ENCODE measurements around the gene RFESD.

RFESD gene

GRCh38 chr5:95646569-95647431, at the start of gene RFESD:
RFESD (plus strand) TSS chr5:95646777; CDS start chr5:95652272, 5,495 bp downstream.
- in situ Hi-C loops (cut with HindIII; ENCODE audit: low pct_ligation_motif_present, low pct_unique_long_range_greater_than_20kb, low sequenced_read_pairs) = no loop called here

GRCh38 chr5:95599252-95599651, 47.3 kb upstream of the RFESD start:
- DNase-seq = no peak
- in situ Hi-C loops (cut with HindIII; ENCODE audit: low pct_ligation_motif_present, low pct_unique_long_range_greater_than_20kb, low sequenced_read_pairs) = no loop called here

More at GRCh38 chr5:95646569-95647431, at the start of gene RFESD:
- peak; percentile 96 for DNase-seq

GRCh38 chr5:95600557-95600956, 46.0 kb upstream of the RFESD start:
- DNase-seq = no peak
- in situ Hi-C loops (cut with HindIII; ENCODE audit: low pct_ligation_motif_present, low pct_unique_long_range_greater_than_20kb, low sequenced_read_pairs) = no loop called here

DNA sequence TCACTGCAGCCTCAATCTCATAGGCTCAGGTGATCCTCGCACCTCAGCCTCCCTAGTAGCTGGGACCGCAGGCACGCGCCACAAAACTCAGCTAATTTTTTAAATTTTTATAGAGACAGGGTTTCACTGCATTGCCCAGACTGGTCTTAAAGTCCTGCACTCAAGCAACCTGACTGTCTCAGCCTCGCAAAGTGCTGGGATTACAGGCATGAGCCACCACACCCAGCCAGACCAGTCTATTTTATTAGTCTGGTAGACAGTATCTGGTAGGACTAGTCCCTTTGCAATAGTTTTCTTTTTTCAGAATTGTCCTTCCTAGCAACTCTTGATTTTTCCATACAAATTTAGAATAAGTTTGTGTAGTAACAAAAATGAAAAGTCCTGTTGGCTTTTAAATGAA, 40.8 kb upstream of the RFESD start:
- in situ Hi-C loops (cut with HindIII; ENCODE audit: low pct_ligation_motif_present, low pct_unique_long_range_greater_than_20kb, low sequenced_read_pairs) = no loop called here
- no peak for DNase-seq

- in situ Hi-C loops (cut with HindIII; ENCODE audit: low pct_ligation_motif_present, low pct_unique_long_range_greater_than_20kb, low sequenced_read_pairs) = no loop called here
- DNase-seq = no peak
Observed at GRCh38 chr5:95606419-95606818, 40.2 kb upstream of the RFESD start.

DNA sequence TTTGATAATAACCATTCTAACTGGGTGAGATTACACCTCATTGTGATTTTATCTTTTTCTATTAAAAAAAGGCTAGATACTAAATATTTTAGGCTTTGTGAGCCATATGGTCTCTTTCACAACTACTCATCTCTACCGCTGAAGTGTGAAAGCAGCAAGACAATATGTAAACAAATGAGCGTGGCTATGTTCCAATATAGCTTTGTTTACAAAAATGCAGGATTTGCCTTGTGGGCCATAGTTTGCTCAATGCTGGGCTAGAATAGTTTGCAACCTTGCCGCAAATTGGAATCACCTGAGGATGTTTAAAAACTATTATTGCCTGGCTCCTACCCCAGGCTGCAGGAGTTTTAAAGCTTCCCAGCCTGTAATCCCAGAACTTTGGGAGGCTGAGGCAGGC, 36.9 kb upstream of the RFESD start:
- in situ Hi-C loops (cut with HindIII; ENCODE audit: low pct_ligation_motif_present, low pct_unique_long_range_greater_than_20kb, low sequenced_read_pairs) = no loop called here
- no peak for DNase-seq

DNA sequence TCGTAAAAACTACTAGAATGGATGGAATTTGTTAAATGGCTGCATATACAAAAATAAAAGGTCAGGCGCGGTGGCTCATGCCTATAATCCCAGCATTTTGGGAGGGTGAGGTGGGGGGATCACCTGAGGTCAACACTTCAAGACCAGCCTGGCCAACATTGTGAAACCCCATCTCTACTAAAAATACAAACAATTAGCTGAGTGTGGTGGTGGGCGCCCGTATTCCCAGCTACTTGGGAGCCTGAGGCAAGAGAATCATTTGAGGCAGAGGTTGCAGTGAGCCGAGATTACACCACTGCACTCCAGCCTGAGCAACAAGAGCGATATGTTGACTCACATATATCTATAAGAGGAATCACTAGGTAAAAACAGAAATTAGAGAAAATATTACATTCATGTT, 36.0 kb upstream of the RFESD start:
- no peak for DNase-seq
- in situ Hi-C loops (cut with HindIII; ENCODE audit: low pct_ligation_motif_present, low pct_unique_long_range_greater_than_20kb, low sequenced_read_pairs) = no loop called here

- in situ Hi-C loops (cut with HindIII; ENCODE audit: low pct_ligation_motif_present, low pct_unique_long_range_greater_than_20kb, low sequenced_read_pairs) = no loop called here
- no peak for DNase-seq
Observed at GRCh38 chr5:95611396-95611795, 35.2 kb upstream of the RFESD start.

DNA sequence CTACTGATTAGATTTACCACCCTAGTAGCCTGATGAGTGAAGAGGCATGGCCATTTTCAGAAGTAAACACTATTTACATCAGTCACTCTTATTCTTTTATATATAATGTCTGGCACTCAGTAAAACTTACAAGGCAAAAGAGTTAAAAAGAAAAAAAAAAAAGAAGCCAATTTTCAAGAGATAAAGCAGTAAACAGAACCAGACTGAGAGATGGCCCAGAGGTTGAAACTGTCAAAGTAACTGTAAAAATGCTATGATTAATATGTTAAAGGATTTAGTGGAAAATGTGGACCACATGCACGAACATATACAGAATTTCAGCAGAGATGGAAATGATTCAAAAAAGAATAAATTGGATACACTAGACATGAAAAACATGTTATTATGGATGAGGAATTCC, 33.1 kb upstream of the RFESD start:
- DNase-seq = no peak
- in situ Hi-C loops (cut with HindIII; ENCODE audit: low pct_ligation_motif_present, low pct_unique_long_range_greater_than_20kb, low sequenced_read_pairs) = no loop called here

- DNase-seq = no peak
- in situ Hi-C loops (cut with HindIII; ENCODE audit: low pct_ligation_motif_present, low pct_unique_long_range_greater_than_20kb, low sequenced_read_pairs) = no loop called here
Observed at GRCh38 chr5:95615164-95615467, 31.5 kb upstream of the RFESD start.

DNA sequence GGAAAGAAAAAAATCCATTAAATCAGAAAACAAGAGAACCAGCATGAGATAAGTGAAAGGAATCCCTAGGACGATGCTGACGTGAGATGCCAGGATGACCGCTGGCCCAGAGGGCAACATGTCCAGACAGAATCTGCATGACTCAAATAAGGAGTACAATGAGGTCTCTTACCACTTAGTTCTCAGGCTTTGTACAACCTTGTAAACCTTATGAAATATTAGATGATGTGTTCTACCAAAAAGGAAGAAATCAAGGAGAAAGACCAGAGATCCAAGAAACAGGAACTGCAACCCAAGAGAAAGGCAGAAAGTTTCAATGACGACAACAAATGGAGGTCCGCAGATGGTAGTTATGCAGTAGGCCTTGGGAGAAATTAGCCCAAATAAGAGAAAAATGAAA, 29.5 kb upstream of the RFESD start:
- no peak for DNase-seq
- in situ Hi-C loops (cut with HindIII; ENCODE audit: low pct_ligation_motif_present, low pct_unique_long_range_greater_than_20kb, low sequenced_read_pairs) = no loop called here

- no peak for DNase-seq
- in situ Hi-C loops (cut with HindIII; ENCODE audit: low pct_ligation_motif_present, low pct_unique_long_range_greater_than_20kb, low sequenced_read_pairs) = no loop called here
Observed at GRCh38 chr5:95619096-95619495, 27.5 kb upstream of the RFESD start.

DNA sequence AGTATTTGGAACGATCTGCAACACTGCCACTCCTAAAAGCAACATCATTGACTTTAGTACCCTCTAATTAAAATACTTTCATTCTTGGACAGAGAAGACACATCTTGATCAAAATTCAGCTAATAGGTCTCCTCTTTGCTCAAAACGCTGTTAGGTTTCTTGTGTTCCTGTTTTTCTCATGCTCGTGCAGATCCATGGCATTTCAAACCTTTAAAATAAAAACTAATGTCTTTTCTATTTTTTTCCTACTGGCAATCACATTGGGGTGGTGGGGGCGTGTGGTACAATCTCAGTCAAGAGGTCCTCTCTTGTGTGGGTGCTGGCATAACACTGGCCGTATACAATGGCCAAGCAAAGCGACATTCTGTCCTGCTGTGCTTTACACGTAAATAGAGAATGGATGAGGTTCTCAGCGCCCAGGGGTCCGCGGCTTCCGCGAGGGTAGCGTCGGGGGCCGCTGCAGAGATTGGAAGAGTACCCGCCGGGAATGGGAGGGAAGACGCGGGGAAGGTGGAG, 27.0 kb upstream of the RFESD start:
- DNase-seq = no peak
- in situ Hi-C loops (cut with HindIII; ENCODE audit: low pct_ligation_motif_present, low pct_unique_long_range_greater_than_20kb, low sequenced_read_pairs) = no loop called here

DNA sequence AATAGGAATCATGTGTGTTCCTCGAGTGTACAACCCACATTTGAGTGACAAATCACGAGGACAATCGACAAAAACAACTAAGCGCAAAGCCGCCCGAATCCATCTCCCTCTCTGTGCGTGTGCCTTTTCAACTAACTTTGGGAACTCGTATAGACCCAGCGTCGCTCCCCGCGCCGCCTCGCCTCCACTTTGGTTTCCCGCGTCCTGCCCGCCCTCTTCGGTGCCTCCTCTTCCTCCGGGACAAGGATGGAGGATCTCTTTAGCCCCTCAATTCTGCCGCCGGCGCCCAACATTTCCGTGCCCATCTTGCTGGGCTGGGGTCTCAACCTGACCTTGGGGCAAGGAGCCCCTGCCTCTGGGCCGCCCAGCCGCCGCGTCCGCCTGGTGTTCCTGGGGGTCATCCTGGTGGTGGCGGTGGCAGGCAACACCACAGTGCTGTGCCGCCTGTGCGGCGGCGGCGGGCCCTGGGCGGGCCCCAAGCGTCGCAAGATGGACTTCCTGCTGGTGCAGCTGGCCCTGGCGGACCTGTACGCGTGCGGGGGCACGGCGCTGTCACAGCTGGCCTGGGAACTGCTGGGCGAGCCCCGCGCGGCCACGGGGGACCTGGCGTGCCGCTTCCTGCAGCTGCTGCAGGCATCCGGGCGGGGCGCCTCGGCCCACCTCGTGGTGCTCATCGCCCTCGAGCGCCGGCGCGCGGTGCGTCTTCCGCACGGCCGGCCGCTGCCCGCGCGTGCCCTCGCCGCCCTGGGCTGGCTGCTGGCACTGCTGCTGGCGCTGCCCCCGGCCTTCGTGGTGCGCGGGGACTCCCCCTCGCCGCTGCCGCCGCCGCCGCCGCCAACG, 26.3 kb upstream of the RFESD start, which contains the start of gene GPR150:
Gene GPR150 (plus strand): TSS at position 58 of the 840 bp plus-strand sequence. CDS start 189 bp downstream, at position 247.
- in situ Hi-C loops (cut with HindIII; ENCODE audit: low pct_ligation_motif_present, low pct_unique_long_range_greater_than_20kb, low sequenced_read_pairs) = no loop called here
- peak; percentile 18 for DNase-seq

DNA sequence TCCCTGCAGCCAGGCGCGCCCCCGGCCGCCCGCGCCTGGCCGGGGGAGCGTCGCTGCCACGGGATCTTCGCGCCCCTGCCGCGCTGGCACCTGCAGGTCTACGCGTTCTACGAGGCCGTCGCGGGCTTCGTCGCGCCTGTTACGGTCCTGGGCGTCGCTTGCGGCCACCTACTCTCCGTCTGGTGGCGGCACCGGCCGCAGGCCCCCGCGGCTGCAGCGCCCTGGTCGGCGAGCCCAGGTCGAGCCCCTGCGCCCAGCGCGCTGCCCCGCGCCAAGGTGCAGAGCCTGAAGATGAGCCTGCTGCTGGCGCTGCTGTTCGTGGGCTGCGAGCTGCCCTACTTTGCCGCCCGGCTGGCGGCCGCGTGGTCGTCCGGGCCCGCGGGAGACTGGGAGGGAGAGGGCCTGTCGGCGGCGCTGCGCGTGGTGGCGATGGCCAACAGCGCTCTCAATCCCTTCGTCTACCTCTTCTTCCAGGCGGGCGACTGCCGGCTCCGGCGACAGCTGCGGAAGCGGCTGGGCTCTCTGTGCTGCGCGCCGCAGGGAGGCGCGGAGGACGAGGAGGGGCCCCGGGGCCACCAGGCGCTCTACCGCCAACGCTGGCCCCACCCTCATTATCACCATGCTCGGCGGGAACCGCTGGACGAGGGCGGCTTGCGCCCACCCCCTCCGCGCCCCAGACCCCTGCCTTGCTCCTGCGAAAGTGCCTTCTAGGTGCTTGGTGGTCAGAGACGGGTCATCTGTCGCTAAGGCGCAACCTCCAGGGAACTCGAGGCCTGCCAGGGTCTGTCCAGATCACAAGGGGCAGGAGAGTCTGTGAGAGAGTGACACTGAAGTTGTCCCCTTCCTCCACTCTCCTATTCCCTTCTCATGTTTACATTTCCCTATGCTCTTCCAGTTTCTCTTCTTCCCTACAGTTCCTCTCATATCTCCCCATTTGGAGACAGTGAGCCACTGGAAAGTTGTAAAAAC, 25.4 kb upstream of the RFESD start:
- in situ Hi-C loops (cut with HindIII; ENCODE audit: low pct_ligation_motif_present, low pct_unique_long_range_greater_than_20kb, low sequenced_read_pairs) = no loop called here
- no peak for DNase-seq

DNA sequence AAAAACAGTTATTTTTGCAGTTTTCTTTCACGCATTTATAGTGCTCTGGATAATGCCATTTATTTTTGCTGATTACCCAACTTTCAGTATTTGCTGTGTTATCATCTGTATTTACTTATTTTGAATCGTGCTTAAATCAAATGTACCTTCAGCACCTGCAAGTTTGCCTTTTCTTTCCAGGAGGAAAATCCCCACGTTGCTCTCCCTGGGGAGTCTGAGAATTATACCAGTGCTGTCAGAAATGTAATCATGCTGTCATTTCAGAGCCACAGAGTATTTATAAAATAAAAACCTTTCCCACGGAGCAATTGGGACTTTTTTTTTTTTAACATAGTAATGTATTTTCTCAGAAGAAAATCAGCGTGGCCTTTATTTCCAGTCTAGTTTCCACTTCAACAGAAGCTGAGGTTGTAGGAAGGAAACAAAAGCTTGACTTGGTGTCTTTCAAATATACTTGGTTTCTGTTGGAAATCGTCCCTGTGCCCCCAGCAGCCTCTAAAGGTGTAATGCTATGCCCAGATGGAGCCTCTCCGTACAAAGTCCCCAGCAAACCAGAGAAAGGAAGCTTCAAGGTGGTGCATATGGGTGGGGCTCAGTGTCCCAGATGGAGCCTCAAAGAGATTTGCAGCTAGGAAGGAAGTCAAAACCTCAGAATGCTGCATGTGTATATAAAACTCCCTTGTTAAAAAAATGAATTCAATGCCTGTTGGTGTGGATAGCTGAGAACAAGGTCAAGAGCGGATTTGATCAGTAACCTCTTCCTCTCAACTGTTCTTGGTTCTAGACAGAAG, 24.5 kb upstream of the RFESD start:
- no peak for DNase-seq
- in situ Hi-C loops (cut with HindIII; ENCODE audit: low pct_ligation_motif_present, low pct_unique_long_range_greater_than_20kb, low sequenced_read_pairs) = no loop called here

- no peak for DNase-seq
- in situ Hi-C loops (cut with HindIII; ENCODE audit: low pct_ligation_motif_present, low pct_unique_long_range_greater_than_20kb, low sequenced_read_pairs) = no loop called here
Observed at GRCh38 chr5:95623706-95624105, 22.9 kb upstream of the RFESD start.

GRCh38 chr5:95624368-95624767, 22.2 kb upstream of the RFESD start:
- in situ Hi-C loops (cut with HindIII; ENCODE audit: low pct_ligation_motif_present, low pct_unique_long_range_greater_than_20kb, low sequenced_read_pairs) = no loop called here
- no peak for DNase-seq

All from ACHN (cell line).